Measurements from ENCODE around the gene SPECC1.
"Not testable (repeated sequence)": the region's sequence is repeated elsewhere in the genome, so short reads cannot be mapped to it uniquely, and the experiment has no call there.

SPECC1 gene

DNA sequence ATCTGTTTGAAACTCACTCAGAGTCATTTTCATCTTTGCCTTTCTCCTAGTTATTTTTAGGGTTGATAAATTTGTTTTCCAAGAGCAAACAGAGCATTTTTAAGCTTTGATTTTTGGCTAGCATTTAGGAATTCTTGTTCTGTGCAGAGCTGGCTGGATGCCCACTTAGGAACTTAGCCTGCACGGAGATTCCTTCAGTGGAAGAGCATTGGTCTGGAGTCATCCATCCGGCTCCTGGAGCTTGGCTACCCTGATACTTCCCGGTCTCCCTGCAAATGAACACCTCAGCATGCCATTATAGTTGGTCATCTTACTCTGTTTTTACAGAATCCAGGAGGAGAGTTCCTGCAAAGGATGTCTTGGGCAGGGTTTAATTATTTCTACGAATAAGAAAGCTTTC is 57.1 kb downstream of the SPECC1 start:
- DNase-seq (ENCODE audit: extremely low read depth in 1 of 2, low read depth in 1 of 2), result no peak

DNA sequence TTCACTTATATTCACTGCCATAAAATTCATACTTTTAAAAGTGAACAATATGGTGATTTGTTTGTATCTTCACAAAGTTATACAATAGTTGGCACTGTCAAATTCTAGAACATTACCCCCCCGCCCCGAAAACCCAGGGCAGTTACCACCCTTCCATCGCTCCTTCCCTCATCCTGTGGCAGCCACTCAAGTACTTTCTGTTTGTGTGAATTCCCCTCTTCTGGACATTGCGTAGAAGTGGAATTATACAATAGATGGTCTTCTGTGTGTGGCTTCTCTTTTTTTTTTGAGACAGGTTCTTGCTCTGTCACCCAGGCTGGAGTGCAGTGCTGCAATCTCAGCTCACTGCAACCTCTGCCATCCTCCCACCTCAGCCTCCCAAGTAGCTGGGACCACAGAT is 58.6 kb downstream of the SPECC1 start:
- DNase-seq (ENCODE audit: extremely low read depth in 1 of 2, low read depth in 1 of 2), result no peak

DNA sequence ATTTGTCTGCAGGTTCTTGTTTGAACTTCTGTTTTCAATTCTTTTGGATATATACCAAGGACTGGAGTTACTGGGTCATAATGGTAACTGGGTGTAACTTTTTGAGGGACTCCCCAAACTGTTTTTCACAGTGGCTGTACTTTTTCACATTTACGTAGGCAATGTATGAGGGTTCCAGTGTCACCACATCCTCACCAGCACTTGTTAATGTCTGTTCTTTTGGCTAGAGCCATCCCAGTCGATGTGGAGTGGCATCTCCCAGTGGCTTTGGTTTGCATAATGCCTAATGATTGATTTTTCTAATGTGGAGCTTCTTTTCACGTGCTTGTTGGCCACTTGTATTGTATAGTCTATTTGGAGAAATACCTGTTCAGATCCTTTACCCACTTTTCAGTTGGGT is 59.3 kb downstream of the SPECC1 start:
- DNase-seq (ENCODE audit: extremely low read depth in 1 of 2, low read depth in 1 of 2), result no peak

DNA sequence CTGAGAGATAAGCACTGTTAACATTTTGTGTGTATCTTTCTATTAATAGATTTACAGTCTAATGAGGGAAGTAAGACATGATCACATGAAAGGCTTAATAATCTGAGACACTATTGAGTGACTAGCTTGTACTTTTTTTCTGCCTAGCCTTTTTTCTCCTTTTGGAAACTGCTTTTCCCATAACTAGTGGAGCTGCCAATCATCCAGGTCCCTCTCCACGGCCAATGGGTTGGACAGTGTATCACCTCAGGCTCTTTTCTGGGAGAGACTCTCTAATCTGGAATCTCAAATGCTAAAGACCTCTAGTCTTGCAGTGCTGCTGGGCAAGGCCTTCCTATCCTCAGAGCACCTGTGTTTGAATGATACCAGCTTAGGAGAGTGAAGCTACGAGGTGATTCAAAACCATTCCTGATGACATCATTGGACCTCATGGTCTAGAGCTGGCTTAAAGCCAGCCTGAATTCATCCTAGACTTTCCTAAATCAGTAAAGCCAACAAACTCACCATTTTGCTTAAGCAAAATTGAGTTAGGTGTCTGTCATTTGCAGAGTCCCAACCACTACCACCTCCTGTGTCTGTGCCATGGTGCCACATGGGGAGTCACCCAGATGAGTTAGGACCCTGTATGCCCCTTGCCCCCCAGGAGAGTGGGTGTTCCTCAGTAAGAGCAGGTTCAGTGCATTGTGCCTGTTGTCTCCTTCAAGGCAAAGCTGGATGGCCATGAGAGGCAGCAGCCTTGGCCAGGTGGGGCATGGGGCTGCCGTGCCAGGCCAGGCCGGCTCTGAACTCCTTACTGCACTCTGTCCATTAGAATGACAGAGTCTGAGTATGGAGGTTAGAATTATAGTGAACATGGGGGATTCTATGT is 62.9 kb downstream of the SPECC1 start:
- DNase-seq (ENCODE audit: extremely low read depth in 1 of 2, low read depth in 1 of 2), result no peak

DNA sequence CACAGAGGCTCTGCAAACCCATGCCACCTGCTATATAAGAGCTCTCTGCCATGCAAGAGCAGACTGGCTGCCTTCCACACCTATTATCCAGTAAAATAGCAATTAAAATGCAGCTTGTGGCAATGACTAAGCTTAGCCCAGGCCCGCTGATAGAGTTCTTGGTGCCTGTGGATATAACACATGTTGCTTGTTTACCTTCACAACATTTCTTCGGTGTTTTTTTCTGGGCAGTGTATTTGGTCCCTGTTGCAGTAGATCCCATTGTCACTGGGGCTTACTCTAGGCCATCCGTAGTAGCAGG is 63.5 kb downstream of the SPECC1 start:
- DNase-seq (ENCODE audit: extremely low read depth in 1 of 2, low read depth in 1 of 2), result no peak

DNA sequence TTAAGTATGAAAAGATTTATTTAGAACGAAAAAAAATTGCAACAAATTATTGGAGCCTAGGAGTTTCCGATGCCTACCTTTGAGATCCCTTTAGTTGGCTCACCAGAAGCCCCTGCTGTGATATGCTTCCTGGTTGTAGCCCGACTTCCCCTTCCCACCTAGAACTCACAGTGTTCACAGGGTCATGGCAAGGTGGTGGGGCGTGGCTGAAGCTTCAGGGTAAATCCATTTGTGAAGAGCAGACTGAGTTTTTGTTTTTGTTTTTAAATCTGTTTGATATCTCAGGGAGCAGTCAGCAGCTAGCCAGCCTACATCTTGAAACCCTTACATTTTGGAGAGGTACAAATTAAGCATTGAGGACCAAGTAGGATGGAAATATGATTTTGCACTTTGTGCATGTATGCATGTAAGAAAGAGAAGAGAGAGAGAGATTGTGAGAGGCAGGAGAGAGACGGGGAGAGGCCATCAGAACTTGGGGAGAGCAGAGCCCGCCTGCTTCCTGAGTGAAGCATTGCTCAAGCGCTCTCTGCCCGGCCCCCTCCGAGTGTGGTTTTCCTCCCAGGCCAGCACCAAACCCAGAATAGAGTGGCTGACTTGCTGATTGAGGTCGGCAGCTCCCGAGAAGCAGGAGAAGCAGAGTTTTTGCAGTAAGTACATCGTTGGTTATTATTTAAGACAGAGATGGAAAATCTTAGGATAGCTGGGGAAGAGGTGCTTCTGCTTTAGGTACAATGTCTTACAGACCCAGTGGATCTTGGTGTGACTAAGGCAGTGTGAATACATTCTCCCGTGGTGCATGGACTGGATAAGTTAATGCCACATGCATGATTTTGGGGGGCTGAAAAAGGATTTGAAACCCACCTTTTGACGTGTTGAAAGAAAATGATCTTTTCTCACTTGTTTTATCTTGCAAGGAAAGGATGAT is 64.2 kb downstream of the SPECC1 start:
- DNase-seq (ENCODE audit: extremely low read depth in 1 of 2, low read depth in 1 of 2), result peak in 1 of 2 donors; percentile 33

DNA sequence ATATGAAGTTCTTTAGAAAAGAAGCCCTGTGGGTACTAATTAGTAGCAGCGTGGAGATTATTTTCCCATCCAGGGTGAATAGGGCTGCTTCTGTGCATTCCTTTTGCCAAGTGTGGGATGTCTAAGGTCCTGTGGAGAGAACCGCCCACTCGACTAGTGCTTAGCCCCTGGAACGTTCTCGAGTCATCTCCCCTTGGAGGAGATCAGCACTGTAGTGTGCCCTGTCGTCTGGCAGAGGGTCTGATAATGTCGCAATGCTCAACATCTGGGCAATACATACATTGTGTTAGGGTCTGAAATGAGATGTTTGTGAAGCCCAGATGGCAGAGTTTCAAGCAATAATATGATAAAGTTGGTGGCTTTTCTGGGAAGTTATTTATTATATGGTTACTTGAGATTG is 64.8 kb downstream of the SPECC1 start:
- DNase-seq (ENCODE audit: extremely low read depth in 1 of 2, low read depth in 1 of 2), result no peak

DNA sequence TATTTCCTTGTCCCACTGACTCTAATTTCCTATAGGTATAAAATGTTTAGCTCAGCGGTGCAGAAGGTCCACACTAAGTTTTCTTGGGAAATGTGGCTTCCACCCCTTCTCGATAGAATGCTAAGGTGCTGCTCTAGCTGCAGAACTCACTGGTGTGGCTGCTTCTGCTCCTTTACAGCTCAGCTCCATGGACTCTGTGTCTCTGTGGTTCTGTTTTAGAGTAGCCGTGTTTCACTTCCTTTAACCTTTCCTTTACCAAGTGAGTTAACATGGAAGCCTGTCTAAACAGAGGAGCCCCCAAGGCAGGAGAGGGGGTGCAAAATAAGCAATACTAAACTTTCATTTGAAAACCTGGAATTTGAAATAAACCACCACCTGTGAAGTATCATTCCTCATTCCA is 65.3 kb downstream of the SPECC1 start:
- DNase-seq (ENCODE audit: extremely low read depth in 1 of 2, low read depth in 1 of 2), result no peak

DNA sequence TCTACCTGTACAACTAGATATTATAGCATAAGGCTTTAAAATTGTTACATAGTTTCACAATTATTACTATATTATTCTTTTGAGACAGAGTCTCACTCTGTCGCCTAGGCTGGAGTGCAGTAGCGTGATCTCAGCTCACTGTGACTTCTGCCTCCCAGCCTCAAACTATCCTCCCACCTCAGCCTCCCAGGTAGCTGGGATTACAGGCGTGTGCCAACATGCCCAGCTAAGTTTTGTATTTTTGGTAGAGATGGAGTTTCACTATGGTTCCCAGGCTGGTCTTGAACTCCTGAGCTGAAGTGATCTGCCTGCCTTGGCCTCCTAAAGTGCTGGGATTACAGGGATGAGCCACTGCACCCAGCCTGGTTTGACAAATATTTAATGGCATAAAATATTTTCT is 67.0 kb downstream of the SPECC1 start:
- not testable (repeated sequence) for DNase-seq (ENCODE audit: extremely low read depth in 1 of 2, low read depth in 1 of 2)

DNA sequence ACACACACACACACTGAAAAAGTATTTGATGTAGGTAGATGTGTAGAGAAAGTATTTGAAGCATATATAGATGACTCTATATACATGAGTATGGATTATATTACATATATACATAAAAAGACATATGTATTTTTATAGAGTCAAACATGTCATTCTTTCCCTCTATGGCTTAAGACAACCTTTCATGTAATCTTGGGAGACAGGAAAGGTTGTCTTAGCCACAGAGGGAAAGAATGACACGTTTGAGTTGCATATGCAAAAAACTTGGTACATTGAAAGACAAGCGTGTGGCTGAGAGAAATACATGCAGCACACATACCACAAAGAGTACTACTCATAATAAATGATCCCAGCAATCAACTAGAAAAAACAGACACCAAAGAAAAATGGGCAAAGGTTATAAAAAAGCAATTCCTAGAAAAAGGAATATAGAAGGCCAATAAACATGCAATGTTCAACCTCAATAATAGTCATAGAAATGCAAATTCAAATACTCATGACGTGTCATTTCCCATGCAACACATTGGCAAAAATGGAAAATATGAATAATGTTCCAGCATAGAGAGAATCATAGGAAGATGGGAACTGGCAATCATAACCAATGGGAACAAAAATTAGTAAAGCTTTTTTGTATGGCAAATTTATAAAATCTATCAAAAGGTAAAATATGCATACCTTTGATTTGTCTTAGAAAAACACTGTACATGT is 69.0 kb downstream of the SPECC1 start:
- no peak for DNase-seq (ENCODE audit: extremely low read depth in 1 of 2, low read depth in 1 of 2)

DNA sequence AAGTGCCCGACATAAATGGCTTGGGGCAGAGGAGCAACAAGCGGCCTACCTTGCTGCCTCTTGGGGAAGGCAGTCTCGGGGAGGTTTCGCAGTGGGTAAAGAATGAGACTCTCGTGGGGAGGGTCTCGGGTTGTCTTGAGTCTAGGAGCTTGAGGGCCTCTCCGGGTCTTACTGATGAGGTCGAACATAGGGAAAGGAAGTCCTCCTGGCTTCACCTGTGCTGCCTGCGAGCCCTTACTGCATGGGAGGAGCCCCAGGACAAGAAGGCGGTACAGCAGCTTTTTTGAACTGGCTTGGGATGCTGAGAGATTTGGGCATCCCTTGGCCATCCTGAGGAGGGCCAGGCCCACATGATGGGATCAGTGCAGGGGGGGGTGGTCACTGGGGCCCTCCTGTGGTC is 71.4 kb downstream of the SPECC1 start:
- DNase-seq (ENCODE audit: extremely low read depth in 1 of 2, low read depth in 1 of 2), result no peak

DNA sequence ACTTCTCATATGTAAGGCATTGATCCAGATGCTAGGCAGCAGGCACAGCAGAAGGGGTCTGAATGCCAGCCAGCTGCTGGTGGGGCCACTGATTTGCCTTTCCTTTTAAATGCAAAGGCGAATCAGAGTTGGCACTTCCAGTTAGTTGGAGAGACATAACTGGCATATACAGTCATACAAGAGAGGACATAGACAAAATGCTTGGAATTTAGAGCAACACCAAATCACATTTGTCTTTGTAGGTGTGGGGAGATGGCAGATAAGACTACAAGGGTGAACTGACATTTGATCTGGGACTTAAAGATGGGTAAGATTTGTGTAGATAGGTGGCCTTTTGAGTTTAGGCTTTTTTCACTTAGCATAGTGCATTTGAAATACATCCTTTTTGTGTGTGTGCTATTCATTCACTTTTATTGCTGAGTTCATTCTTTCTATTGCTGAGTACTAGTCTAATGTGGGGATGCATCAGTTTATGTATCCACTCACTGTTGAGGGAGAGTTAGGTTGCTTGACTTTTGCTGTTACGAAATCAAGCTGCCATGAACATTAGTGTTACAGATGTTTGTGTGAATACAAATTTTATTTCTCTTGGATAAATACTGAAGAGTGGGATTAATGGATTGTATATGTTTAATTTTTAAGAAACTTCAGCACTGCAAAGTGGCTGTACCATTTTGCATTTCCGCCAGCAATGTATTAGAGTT is 74.1 kb downstream of the SPECC1 start:
- DNase-seq (ENCODE audit: extremely low read depth in 1 of 2, low read depth in 1 of 2), result no peak

DNA sequence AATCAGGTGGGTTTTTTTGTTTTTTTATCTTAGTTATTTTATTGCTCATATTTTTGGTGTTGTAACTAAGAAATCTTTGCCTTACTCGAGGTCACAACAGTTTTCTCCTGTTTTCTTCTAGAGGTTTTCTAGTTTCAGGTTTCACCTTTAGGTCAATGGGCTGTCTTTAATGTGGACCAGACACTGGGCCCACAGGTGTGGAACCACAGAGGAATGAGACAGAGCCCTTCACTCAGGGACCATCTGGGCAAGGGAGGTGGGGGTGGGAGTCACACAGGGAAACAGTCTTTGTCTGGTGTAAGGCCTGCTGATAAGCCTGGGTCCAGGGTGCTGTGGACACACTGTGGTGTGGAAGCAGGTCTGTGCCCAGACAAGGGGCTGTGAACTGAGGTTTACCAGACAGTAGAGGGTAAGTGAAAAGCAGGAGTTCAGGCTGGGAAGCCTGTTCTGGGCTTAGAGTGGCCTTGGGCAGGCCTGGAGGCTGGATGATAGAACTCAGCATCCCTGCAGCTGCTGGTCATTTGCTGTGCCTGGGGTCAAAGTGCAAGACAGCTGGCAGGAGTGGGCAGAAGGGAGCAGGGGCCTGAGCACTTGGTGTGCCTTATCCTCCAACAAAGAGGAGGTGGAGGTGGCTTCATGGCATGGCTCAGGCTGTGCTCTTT is 75.6 kb downstream of the SPECC1 start:
- no peak for DNase-seq (ENCODE audit: extremely low read depth in 1 of 2, low read depth in 1 of 2)

DNA sequence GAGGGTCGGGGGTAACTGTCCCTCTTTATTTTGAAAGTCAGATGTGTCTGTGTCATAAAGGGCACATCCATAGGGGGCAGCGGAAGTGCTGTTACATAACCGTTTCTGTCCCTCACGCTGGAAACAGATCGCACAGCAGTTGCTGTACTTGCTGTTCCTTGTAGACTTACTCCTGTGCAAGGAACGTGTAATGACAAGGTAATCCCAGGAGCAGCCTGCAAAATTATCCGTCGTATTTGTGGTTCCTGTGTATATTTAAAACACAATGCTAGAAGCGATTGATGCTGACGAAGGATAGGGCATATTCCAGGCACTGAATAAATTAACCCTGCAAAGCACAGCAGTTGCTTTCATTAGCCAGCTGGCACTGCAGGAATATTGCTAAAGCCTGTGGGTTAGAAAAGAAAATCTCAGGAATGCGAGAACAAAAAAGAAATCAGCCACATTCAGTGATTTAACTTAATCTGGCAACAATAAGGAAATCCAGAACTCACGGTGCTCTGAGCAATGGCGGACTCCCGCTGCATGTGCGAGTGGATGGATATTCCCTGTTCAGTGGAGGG is 76.2 kb downstream of the SPECC1 start:
- no peak for DNase-seq (ENCODE audit: extremely low read depth in 1 of 2, low read depth in 1 of 2)

DNA sequence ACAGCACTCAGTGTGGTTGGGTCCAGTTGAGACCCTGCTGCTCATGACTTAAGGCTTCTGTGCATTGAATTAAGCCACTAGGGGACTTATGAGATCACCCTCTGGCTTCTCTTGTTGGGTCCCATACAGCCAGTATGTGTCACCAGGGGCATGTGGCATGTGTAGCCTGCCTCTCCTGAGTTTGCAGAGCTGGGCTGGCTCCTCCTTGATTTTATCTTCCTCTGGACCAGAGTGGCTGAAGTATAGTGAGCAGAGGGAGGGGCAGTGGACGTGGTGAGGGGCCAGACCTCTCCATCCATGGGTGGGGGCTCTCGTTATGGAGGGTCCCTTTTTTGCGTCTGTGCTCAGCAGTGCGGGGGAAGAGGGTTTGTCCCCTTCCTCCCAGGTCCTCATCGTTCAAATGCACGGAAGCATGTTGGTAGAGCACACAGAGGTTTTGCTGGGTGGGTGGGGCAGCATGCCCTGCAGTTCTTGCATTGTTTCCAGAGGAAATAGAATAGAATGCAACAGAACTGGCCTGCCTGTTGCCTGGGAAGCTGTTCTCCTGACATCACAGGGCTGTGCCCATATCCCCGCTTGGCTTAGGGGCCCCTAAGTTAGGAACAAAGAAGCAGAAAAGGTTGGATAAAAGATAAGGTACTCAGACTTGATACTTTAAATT is 77.4 kb downstream of the SPECC1 start:
- no peak for DNase-seq (ENCODE audit: extremely low read depth in 1 of 2, low read depth in 1 of 2)

DNA sequence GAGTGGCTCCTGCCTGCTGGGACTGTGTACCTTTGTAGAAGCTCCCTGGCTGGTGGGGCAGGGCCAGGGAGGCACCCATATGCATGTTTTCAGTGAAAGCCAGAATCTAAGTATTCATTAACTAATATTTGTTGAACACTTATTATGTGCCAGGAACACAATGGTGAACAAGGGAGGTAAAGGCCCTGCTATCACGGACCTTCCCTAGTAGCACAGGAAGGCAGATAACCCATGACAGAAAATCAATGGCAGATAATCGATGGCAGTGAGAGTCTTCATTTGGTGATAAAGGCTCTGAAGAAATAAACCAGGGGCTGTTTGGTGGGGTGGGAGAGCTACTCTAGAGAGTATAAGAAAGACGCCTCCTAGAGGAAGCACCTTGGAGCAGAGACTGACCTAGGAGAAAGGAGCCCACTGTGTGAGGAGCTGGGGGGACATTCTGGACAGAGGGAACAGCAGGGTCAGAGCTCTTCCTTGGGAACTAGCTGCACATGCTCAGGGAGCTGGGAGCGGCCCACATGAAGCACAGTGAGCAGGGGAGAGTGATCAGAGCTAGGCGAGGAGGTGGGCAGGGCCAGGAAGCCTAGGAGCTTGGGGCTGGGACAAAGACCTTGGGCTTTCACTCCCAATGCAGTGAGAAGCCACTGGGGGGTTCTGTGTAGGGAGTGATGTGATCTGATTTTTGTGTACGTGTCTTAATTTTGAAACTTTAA is 78.5 kb downstream of the SPECC1 start:
- no peak for DNase-seq (ENCODE audit: extremely low read depth in 1 of 2, low read depth in 1 of 2)

DNA sequence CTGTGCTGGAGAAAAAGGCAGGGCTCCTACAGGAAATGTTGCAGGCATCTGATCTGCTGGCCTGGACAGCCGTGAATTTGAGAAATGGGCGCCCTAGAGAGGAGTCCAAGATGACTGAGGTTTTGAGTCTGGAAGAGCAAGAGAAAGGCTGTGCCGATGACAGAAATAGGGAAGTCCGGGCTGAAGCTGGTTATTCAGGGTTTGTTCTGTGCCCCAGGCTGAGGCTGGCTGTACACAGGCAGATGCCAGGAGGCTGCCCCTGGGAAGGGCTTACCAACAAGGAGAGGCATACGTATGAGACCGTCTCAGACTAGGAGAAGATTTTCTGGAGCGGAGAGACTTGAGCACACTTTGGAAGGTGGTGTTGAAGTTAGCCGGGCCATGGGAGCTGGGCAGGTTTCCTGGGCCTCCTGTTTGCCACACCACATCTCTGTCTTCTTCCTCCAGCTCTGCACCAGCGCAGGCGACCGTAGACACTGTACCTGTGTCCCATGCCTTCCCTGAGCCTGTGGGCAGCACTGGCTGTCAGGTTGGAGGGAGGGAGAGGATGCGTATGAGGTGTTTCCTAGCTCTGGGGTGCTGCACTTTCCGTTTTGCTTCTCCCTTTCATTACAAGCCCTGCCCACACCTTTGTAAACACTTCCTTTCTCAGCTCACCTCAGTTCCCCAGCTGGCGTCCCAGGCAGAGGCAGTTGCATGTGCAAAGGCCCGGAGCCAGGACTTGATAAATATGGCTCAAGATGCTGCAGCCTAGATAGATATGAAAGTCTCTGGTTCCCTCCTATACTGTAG is 80.8 kb downstream of the SPECC1 start:
- no peak for DNase-seq (ENCODE audit: extremely low read depth in 1 of 2, low read depth in 1 of 2)

Measured in activated CD8-positive, alpha-beta memory T cell treated with anti-CD3 and anti-CD28 coated beads for 1 hour (primary cell).